Measurements from ENCODE around the gene ARRB1.
"Not testable (repeated sequence)": the region's sequence is repeated elsewhere in the genome, so short reads cannot be mapped to it uniquely, and the experiment has no call there.

DNA sequence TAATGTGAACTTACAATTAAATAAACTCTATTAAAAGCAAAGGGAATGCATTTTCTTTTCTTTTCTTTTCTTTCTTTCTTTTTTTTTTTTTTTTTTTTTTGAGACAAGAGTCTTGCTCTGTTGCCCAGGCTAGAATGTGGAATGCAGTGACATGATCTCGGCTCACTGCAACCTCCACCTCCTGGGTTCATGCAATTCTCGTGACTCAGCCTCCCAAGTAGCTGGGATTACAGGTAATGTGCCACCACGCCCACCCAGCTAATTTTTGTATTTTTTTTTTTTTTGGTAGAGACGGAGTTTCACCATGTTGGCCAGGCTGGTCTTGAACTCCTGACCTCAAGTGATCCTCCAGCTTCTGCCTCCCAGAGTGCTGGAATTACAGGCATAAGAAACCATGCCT is 46.5 kb downstream of the ARRB1 start:
- TF ChIP-seq, protein P1, sequence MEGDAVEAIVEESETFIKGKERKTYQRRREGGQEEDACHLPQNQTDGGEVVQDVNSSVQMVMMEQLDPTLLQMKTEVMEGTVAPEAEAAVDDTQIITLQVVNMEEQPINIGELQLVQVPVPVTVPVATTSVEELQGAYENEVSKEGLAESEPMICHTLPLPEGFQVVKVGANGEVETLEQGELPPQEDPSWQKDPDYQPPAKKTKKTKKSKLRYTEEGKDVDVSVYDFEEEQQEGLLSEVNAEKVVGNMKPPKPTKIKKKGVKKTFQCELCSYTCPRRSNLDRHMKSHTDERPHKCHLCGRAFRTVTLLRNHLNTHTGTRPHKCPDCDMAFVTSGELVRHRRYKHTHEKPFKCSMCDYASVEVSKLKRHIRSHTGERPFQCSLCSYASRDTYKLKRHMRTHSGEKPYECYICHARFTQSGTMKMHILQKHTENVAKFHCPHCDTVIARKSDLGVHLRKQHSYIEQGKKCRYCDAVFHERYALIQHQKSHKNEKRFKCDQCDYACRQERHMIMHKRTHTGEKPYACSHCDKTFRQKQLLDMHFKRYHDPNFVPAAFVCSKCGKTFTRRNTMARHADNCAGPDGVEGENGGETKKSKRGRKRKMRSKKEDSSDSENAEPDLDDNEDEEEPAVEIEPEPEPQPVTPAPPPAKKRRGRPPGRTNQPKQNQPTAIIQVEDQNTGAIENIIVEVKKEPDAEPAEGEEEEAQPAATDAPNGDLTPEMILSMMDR (IDR thresholded peaks at IDR 0.05): not testable (repeated sequence)
- not testable (repeated sequence) for TF ChIP-seq POLR2AphosphoS5 (IDR thresholded peaks at IDR 0.05; ENCODE audit: low read depth, low read length)
